RPMI7951 (cell line): ENCODE measurements around the gene TMEM178A. TPM values are rescaled to one million over a fixed set of nuclear protein-coding genes. Genes with fewer than 3 reads are reported as not detected.
A peak's percentile ranks its signal among the peaks of the same experiment; 100 is the strongest.

Experiments
- DNase-seq: peaks from one replicate; pipeline ENCODE4 v3.0.0-alpha.2; 2012; ENCODE audit warnings: low read depth
- total RNA-seq: library from RNA; depleted of rRNA; stranded (reverse); fragments of >200 nt; shearing (Covaris generic); gene quantifications from 2 replicates; pipeline ENCODE4 v1.2.3, GENCODE V29; 2014

Gene TMEM178A
- total RNA-seq, 1 experiment from 2014 or later: not detected

GRCh38 chr2:39678170-39678569 lies 12.5 kb downstream of the TMEM178A start:
- no peak for DNase-seq

GRCh38 chr2:39679805-39680204 lies 14.1 kb downstream of the TMEM178A start:
- no peak for DNase-seq

- DNase-seq: no peak
These were observed 16.5 kb downstream of the TMEM178A start for GRCh38 chr2:39682066-39682692.

GRCh38 chr2:39683022-39683699 lies 17.4 kb downstream of the TMEM178A start:
- DNase-seq: no peak

GRCh38 chr2:39684464-39684863 lies 18.7 kb downstream of the TMEM178A start:
- no peak for DNase-seq

- DNase-seq: no peak
These were observed 19.4 kb downstream of the TMEM178A start for GRCh38 chr2:39685126-39685525.

- DNase-seq: no peak
These were observed 20.7 kb downstream of the TMEM178A start for GRCh38 chr2:39686456-39686855.

- no peak for DNase-seq
These were observed 22.5 kb downstream of the TMEM178A start for GRCh38 chr2:39688181-39688580.

- no peak for DNase-seq
These were observed 23.6 kb downstream of the TMEM178A start for GRCh38 chr2:39689272-39689841.

- no peak for DNase-seq
These were observed 24.2 kb downstream of the TMEM178A start for GRCh38 chr2:39689876-39690275.

GRCh38 chr2:39693245-39693644 lies 27.5 kb downstream of the TMEM178A start:
- no peak for DNase-seq

GRCh38 chr2:39696101-39696553 lies 30.4 kb downstream of the TMEM178A start:
- peak; percentile 48 for DNase-seq

- peak; percentile 63 for DNase-seq
These were observed 31.1 kb downstream of the TMEM178A start for GRCh38 chr2:39696838-39697237.

GRCh38 chr2:39697454-39697853 lies 31.7 kb downstream of the TMEM178A start:
- DNase-seq: no peak

- no peak for DNase-seq
These were observed 35.4 kb downstream of the TMEM178A start for GRCh38 chr2:39701137-39701536.

- no peak for DNase-seq
These were observed 37.6 kb downstream of the TMEM178A start for GRCh38 chr2:39703181-39703872.

- no peak for DNase-seq
These were observed 38.8 kb downstream of the TMEM178A start for GRCh38 chr2:39704540-39704939.

GRCh38 chr2:39705638-39706037 lies 39.9 kb downstream of the TMEM178A start:
- DNase-seq: no peak

GRCh38 chr2:39706312-39706711 lies 40.6 kb downstream of the TMEM178A start:
- no peak for DNase-seq

GRCh38 chr2:39706945-39707344 lies 41.2 kb downstream of the TMEM178A start:
- no peak for DNase-seq

- DNase-seq: no peak
These were observed 42.3 kb downstream of the TMEM178A start for GRCh38 chr2:39708003-39708402.

- DNase-seq: no peak
These were observed 45.1 kb downstream of the TMEM178A start for GRCh38 chr2:39710807-39711206.

- DNase-seq: no peak
These were observed 47.2 kb downstream of the TMEM178A start for GRCh38 chr2:39712953-39713352.
